Activated CD4-positive, alpha-beta T cell treated with anti-CD3 and anti-CD28 coated beads, Interleukin-10, Interleukin-2, amounts not matched to agents 100 ng/mL and 50 ng/mL, durations not matched to agents 16 hours and 8 hours (primary cell): ENCODE measurements around the gene BAK1.
"Not testable (repeated sequence)": the region's sequence is repeated elsewhere in the genome, so short reads cannot be mapped to it uniquely, and the experiment has no call there.

ENCODE experiments used
- DNase-seq: peaks from one replicate; pipeline ENCODE4 v3.0.0-alpha.2; 2020

Gene BAK1

GRCh38 chr6:33549196-33549595, 30.9 kb downstream of the BAK1 start:
- DNase-seq: no peak

- DNase-seq: no peak
Observed at GRCh38 chr6:33547499-33547898, 32.6 kb downstream of the BAK1 start.

- DNase-seq: no peak
Observed at GRCh38 chr6:33546766-33547165, 33.3 kb downstream of the BAK1 start.

GRCh38 chr6:33545292-33545691, 34.8 kb downstream of the BAK1 start:
- DNase-seq: not testable (repeated sequence)

GRCh38 chr6:33543116-33543515, 37.0 kb downstream of the BAK1 start:
- DNase-seq: no peak

- no peak for DNase-seq
Observed at GRCh38 chr6:33540768-33541167, 39.3 kb downstream of the BAK1 start.

GRCh38 chr6:33534702-33535101, 45.4 kb downstream of the BAK1 start:
- DNase-seq: no peak

- DNase-seq: peak; percentile 68
Observed at GRCh38 chr6:33533163-33533869, 46.8 kb downstream of the BAK1 start.

- not testable (repeated sequence) for DNase-seq
Observed at GRCh38 chr6:33532431-33532830, 47.6 kb downstream of the BAK1 start.

GRCh38 chr6:33530617-33531016, 49.5 kb downstream of the BAK1 start:
- not testable (repeated sequence) for DNase-seq
